ENCODE measurements around the gene PROCA1.
"Not testable (repeated sequence)": the region's sequence is repeated elsewhere in the genome, so short reads cannot be mapped to it uniquely, and the experiment has no call there.

PROCA1 gene

GRCh38 chr17:28726226-28726626, 14.5 kb upstream of the PROCA1 start, which contains the start of gene TLCD1:
TLCD1 (minus strand) TSS chr17:28726233; CDS start chr17:28726097, 136 bp downstream.
- TF ChIP-seq CTCF (IDR thresholded peaks at IDR 0.05; ENCODE audit: low read depth, low read length): no peak
- H3K4me3 ChIP-seq (ENCODE audit: low read depth, low read length): peak within 1 kb of the TSS; percentile 65

- TF ChIP-seq CTCF (IDR thresholded peaks at IDR 0.05; ENCODE audit: low read depth, low read length): no peak
- peak overlapping the region; percentile 65 for H3K4me3 ChIP-seq (ENCODE audit: low read depth, low read length)
These were observed 14.1 kb upstream of the PROCA1 start for GRCh38 chr17:28725660-28726225.

- H3K4me3 ChIP-seq (ENCODE audit: low read depth, low read length): peak overlapping the region; percentile 65
- no peak for TF ChIP-seq CTCF (IDR thresholded peaks at IDR 0.05; ENCODE audit: low read depth, low read length)
These were observed 13.5 kb upstream of the PROCA1 start for GRCh38 chr17:28725166-28725659.

GRCh38 chr17:28724500-28725165, 12.9 kb upstream of the PROCA1 start:
- H3K4me3 ChIP-seq (ENCODE audit: low read depth, low read length): no peak overlapping the region
- no peak for TF ChIP-seq CTCF (IDR thresholded peaks at IDR 0.05; ENCODE audit: low read depth, low read length)

GRCh38 chr17:28723836-28724499, 12.3 kb upstream of the PROCA1 start:
- H3K4me3 ChIP-seq (ENCODE audit: low read depth, low read length): not testable (repeated sequence)

GRCh38 chr17:28723159-28723835, 11.6 kb upstream of the PROCA1 start:
- H3K4me3 ChIP-seq (ENCODE audit: low read depth, low read length): no peak overlapping the region
- TF ChIP-seq CTCF (IDR thresholded peaks at IDR 0.05; ENCODE audit: low read depth, low read length): no peak

GRCh38 chr17:28722417-28723158, 10.9 kb upstream of the PROCA1 start:
- no peak overlapping the region for H3K4me3 ChIP-seq (ENCODE audit: low read depth, low read length)
- no peak for TF ChIP-seq CTCF (IDR thresholded peaks at IDR 0.05; ENCODE audit: low read depth, low read length)

GRCh38 chr17:28720997-28721329, 9.3 kb upstream of the PROCA1 start:
- peak overlapping the region; percentile 98 for H3K4me3 ChIP-seq (ENCODE audit: low read depth, low read length)
